ENCODE measurements around the gene OPN3. TPM values are rescaled to one million over a fixed set of nuclear protein-coding genes. Genes with fewer than 3 reads are reported as not detected.

The OPN3 gene, protein sequence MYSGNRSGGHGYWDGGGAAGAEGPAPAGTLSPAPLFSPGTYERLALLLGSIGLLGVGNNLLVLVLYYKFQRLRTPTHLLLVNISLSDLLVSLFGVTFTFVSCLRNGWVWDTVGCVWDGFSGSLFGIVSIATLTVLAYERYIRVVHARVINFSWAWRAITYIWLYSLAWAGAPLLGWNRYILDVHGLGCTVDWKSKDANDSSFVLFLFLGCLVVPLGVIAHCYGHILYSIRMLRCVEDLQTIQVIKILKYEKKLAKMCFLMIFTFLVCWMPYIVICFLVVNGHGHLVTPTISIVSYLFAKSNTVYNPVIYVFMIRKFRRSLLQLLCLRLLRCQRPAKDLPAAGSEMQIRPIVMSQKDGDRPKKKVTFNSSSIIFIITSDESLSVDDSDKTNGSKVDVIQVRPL
- total RNA-seq (2022; extraction: Qiagen RNA extraction; ENCODE audit: low read depth) = 50.7 to 65.8 TPM (median 54.5 TPM) in 5 replicates

GRCh38 chr1:241640149-241640866 is at the start of gene OPN3, which contains the start of gene CHML:
TSS of gene OPN3 (minus strand) at chr1:241640369. CDS start at chr1:241640254, 115 bp downstream.
TSS of gene CHML (minus strand) at chr1:241640369. CDS start at chr1:241635766, 4,603 bp downstream.

GRCh38 chr1:241652012-241652411 is 11.8 kb upstream of the OPN3 start, which contains the start of gene WDR64:
TSS of gene WDR64 (plus strand) at chr1:241652281. CDS start at chr1:241652485, 204 bp downstream.

Other genes with a start within 250 kb of the OPN3 start
- 87.3 to 99.1 TPM (median 91.5 TPM) in 5 replicates for gene FH, start 120.6 kb downstream of the OPN3 start, total RNA-seq (2022; extraction: Qiagen RNA extraction; ENCODE audit: low read depth)
- 1.0 to 2.5 TPM (median 1.9 TPM) in 5 replicates for gene KMO, start 108.0 kb downstream of the OPN3 start, total RNA-seq (2022; extraction: Qiagen RNA extraction; ENCODE audit: low read depth)
- gene CHML, start within 50 bp of the OPN3 start, total RNA-seq (2022; extraction: Qiagen RNA extraction; ENCODE audit: low read depth) = 7.4 to 11.1 TPM (median 10.5 TPM) in 5 replicates
- not detected in 5 replicates for gene WDR64, start 11.9 kb upstream of the OPN3 start, total RNA-seq (2022; extraction: Qiagen RNA extraction; ENCODE audit: low read depth)
- gene EXO1, start 207.8 kb upstream of the OPN3 start, total RNA-seq (2022; extraction: Qiagen RNA extraction; ENCODE audit: low read depth) = 23.9 to 35.9 TPM (median 31.0 TPM) in 5 replicates

All from A549 treated with DMSO at 1 μM for 4 hours (cell line).